ENCODE measurements around the gene ITGA2B.
"Not testable (repeated sequence)": the region's sequence is repeated elsewhere in the genome, so short reads cannot be mapped to it uniquely, and the experiment has no call there.

ITGA2B gene

DNA sequence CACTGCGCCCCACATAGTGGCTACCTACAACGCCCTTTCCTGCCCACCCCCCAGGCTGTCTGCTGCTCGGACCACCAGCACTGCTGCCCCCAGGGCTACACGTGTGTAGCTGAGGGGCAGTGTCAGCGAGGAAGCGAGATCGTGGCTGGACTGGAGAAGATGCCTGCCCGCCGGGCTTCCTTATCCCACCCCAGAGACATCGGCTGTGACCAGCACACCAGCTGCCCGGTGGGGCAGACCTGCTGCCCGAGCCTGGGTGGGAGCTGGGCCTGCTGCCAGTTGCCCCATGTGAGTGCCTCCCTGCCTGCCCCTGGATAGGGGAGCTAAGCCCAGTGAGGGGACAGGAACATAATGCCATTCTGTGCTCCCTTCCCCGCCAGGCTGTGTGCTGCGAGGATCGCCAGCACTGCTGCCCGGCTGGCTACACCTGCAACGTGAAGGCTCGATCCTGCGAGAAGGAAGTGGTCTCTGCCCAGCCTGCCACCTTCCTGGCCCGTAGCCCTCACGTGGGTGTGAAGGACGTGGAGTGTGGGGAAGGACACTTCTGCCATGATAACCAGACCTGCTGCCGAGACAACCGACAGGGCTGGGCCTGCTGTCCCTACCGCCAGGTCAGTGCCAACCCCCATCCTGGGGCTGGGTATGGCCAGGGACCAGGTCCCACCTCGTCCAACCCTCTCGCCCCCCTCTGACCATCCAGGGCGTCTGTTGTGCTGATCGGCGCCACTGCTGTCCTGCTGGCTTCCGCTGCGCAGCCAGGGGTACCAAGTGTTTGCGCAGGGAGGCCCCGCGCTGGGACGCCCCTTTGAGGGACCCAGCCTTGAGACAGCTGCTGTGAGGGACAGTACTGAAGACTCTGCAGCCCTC, 37.3 kb downstream of the ITGA2B start:
- DNase-seq (ENCODE audit: low spot score) = peak; percentile 39

DNA sequence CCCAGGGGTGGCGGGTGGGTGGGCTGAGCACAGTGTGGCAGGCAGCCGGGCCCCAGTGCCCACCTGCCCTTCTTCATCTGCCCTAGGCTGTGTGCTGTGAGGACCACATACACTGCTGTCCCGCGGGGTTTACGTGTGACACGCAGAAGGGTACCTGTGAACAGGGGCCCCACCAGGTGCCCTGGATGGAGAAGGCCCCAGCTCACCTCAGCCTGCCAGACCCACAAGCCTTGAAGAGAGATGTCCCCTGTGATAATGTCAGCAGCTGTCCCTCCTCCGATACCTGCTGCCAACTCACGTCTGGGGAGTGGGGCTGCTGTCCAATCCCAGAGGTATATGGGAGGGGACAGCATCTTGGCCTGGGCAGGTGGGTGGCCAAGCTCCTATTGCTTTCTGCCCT, 38.0 kb downstream of the ITGA2B start:
- no peak for DNase-seq (ENCODE audit: low spot score)

DNA sequence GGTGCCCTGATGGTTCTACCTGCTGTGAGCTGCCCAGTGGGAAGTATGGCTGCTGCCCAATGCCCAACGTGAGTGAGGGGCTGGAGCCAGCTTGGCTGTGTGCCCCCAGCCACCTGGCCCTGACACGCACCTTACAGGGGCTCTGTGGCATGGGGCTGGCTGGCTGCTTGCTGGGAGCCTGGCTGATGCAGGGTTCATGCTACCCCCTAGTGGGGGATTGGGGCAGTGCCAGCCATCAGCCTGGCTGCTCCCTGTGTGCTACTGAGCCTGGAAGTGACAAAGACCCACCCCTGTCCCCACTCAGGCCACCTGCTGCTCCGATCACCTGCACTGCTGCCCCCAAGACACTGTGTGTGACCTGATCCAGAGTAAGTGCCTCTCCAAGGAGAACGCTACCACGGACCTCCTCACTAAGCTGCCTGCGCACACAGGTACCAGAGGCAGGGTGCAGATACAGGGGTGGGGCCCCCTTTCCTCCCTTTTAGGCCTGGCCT, 38.7 kb downstream of the ITGA2B start:
- DNase-seq (ENCODE audit: low spot score) = peak; percentile 96

DNA sequence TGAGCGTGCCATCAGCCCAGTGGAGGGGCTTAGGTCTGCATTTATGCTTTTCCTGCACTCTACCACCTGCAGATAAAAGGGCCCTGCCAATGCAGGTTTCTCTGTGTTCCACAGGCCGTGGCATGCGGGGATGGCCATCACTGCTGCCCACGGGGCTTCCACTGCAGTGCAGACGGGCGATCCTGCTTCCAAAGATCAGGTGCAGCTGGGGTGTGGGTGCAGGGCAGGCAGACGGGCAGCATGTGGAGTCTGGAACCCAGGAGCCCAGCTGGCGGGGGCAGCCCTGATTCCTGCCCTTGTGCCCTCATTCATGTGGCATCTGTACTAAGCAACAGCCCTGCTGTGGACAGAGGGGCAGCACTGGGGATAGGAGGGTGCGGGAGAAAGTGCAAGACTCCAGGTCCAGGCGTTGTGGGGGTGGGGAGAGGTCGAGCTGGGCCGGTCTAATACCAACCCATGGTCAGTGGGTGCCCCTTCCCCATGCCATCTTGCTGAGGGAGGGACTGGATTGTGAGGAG, 39.8 kb downstream of the ITGA2B start:
- DNase-seq (ENCODE audit: low spot score) = peak; percentile 34

DNA sequence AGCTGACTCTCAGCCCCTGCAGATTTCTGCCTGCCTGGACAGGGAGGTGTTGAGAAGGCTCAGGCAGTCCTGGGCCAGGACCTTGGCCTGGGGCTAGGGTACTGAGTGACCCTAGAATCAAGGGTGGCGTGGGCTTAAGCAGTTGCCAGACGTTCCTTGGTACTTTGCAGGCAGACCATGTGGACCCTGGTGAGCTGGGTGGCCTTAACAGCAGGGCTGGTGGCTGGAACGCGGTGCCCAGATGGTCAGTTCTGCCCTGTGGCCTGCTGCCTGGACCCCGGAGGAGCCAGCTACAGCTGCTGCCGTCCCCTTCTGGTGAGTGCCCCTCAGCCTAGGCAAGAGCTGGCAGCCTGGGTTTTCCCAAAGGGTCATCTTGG, 40.5 kb downstream of the ITGA2B start:
- DNase-seq (ENCODE audit: low spot score) = peak; percentile 15

DNA sequence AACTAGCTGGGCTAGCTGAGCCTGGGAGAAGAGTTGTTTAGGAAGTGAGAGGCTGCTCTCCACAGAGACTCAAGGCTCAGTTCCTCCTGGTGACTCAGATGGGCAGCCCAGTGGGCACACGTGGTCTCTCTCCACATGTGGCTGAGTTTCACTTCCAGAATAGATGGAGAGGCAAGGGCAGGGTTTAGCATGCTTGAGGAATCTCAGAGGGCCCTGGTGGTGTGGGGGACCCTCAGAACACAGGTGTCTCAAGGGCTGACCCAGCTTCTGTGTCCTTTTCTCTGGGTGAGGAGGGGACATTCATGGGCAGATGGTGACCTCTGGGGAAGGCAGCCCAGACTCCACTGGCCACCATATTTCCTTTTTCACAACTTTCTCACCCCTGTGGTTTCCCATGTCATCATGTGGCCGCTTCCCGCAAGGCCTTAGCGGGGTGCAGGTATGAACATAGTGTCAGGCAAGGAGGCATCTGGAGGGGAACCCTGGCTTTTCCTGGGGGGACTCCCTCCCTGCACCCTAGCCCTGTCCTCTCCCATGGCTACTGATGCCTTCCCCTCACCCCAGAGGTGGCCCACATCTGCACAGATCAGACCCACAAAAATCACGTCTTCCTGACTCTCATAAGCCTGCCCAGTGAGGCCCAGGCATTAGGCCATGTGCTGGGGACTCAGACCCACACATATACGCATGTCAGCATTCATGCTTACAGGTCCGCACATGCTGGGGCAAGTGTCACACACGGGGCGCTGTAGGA, 41.0 kb downstream of the ITGA2B start:
- DNase-seq (ENCODE audit: low spot score) = peak; percentile 17

DNA sequence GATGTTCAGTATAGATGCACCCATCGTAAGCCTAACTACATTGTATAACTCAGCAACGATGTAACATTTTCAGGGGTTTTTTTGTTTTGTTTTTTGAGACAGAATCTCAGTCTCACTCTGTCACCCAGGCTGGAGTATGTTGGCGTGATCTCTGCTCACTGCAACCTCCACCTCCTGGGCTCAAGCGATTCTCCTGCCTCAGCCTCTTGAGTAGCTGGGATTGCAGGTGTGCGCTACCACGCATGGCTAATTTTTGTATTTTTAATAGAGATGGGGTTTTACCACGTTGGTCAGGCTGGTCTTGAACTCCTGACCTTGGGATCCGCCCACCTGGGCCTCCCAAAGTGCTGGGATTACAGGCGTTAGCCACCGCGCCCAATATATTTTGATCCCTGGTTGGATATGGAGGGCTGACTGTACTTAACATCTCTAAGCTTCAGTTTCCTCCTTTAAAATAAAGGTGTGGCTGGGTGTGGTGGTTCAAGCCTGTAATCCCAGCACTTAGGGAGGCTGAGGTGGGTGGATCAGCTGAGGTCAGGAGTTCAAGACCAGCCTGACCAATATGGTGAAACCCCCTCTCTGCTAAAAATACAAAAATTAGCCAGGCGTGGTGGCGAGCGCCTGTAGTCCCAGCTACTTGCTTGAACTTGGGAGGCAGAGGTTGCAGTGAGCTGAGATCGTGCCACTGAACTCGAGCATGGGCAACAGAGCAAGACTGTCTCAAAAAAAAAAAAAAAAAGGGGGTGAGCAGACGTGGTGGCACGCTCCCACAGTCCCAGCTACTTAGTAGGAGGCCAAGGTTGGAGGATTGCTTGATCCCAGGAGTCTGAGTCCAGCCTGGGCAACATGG, 42.0 kb downstream of the ITGA2B start:
- not testable (repeated sequence) for DNase-seq (ENCODE audit: low spot score)

DNA sequence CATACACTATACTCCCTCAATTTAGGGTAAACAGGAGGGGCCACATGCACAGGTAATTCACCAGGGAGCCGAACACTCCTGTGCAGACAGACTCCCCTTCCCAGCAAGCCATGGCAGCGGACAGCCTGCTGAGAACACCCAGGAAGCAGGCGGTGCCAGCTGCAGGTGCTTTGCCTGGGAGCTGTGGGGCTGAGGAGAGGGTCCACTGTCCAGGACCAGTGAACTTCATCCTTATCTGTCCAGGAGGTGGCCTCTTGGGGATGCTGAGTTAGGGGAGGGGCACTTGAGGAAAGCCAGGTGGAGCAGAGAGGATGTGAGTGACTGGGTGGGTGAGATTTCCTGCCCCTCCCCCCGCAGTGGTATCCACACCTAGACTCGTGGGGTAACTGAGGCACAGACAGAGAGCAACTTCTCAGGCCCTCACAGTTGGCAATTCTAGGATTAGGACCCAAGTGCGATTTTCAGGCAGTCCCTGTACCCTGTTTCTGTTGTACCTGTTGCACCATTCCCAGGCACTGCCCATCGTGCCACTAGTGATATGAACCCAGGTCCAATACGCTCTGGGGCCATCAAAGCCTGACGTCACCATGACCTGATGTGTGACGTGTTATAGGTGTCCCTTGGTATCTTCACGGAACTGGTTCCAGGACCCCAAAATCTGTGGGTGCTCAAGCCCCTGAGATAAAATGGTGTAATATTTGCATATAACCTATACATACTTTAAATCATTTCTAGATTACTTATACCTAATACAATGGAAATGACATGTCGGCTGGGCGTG, 43.2 kb downstream of the ITGA2B start:
- DNase-seq (ENCODE audit: low spot score) = no peak

DNA sequence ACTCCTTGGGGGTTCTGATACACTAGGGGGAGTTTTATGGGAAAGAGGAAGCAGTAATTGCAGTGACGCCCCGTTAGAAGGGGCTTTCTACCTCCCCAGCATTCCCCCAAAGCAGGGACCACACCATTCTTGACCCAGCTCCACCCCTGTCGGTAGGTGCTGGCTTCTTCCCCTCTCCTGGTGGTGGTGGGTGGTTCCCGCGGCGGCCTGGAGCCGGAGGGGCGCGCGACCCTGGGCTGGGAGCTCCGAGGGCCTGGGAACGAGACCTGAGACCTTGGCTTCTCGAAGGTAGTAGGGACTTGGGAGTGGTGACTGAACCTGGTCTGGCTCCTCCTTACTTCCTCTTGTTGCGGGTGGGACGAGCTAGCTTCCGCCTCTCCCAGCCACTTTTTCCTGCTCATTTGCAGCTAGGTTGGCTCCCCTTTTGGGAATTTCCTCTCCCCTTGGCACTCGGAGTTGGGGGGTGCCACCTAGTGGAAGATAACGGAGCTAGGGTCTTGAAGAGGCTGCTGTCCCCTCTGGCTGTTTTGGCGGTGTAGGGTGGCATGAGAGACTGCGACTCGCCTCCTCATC, 43.9 kb downstream of the ITGA2B start:
- DNase-seq (ENCODE audit: low spot score) = peak; percentile 81

DNA sequence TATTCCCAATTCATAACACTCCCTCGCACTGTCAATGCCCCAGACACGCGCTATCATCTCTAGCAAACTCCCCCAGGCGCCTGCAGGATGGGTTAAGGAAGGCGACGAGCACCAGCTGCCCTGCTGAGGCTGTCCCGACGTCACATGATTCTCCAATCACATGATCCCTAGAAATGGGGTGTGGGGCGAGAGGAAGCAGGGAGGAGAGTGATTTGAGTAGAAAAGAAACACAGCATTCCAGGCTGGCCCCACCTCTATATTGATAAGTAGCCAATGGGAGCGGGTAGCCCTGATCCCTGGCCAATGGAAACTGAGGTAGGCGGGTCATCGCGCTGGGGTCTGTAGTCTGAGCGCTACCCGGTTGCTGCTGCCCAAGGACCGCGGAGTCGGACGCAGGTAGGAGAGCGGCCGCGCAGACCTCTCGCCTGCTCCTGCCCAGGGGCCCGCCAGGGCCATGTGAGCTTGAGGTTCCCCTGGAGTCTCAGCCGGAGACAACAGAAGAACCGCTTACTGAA, 44.5 kb downstream of the ITGA2B start, which contains the start of gene GRN:
GRN (plus strand) TSS at position 364 of the 515 bp plus-strand sequence. CDS start 3,863 bp downstream, outside the sequence.
- DNase-seq (ENCODE audit: low spot score) = peak; percentile 99

DNA sequence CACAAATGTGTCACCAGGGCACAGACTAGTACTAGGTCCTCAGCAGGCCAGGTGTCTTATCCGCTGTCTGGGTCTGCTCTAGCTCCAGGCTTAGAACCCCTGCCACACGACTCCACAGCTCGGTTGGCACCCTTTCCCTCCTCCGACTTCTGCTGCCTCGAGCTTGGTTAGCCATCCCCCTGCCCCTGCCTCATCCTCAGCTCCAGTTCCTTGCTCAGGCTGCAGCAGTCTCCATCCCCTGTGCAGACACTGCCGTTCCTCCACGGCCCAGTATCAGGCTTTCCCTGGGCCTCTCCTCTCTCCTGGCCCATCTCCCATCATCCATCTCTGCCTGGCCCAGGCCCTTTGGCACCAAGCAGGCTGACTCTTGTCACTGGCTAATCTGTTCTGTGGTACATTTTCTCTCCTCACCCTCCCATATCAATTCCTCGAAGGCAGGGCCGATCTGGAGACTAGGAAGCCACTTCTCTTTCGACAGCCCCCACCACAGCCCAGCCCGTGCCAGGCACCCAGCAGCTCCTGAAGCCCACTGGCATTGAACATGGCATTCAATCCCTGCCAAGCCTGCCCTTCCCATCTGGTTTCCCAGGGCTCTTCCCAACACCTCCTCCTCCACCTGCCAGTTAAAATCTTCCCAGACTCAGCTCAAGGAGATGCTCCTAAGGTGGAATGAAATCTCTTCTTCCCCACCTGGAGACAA, 45.8 kb downstream of the ITGA2B start:
- DNase-seq (ENCODE audit: low spot score) = peak; percentile 25

DNA sequence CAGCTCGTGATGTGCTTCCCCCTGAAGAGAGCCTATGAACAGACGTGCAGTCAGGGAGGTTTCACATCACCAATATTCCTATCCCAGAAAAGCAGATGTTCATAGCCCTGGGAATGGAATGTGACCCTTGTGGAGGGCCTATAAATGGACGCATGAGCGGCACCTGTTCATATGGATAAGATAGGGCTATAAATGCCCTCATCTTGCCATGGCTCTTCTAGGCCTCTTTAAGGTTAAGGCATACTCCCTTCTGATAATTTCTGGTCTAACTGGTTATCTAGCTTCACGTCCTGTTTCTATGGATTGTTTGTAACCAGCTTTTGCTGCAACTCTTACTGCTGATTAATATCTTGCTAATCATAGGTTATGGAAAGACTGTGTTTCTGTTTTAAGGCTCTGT, 48.9 kb downstream of the ITGA2B start:
- not testable (repeated sequence) for DNase-seq (ENCODE audit: low spot score)

DNA sequence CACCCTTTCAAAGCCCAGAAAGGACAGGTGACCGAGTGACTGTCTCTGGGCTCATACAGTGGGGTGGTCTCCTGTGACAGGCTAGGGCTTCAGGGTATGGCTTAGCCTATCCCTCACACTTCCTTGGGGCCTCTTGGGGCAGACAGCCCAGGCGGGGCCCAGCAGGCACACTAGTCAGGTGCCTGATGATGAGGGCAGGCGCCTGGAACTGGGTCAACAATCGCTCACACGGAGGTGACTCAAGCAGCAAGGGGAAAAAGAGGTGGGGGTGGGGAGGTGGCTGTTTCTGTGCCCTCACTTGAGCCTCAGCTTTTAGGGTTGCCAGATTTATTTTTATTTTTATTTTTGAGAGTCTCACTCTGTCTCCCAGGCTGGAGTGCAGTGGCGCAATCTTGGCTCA, 50.7 kb downstream of the ITGA2B start:
- DNase-seq (ENCODE audit: low spot score) = no peak

DNA sequence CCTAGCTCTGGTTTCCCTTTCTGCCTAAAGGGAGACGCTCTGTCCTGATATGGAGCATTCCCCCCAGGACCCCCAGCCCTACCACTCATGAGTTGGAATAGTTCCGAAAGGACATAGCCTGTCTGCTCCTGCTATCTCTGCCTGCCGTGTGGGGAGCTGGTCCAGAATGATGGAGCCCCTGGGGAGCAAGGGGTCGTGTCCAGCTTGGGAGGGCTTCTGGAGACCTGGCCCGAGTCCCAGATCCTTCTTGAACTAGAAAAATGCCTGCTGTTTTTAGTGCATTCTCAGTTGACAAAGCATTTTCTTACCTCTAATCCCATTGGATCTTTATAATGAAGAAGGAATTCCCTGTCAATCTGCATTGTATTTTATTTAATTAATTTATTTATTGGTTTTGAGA, 53.5 kb downstream of the ITGA2B start:
- no peak for DNase-seq (ENCODE audit: low spot score)

DNA sequence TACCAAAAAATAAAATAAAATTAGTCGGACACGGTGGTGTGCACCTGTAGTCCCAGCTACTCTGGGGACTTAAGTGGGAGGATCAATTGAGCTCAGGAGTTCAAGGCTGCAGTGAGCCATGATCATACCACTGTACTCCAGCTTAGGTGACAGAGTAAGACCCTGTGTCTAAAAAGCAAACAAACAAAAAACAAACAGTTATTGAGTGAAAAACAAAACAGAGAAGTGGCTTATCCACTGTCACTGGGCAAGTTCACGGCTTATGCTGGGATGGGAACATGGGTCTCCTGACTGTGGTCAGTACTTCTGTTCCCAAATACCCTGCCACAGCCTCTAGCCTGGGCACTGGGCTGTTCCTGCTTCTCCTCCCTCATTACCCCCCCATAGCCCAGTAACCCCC, 53.9 kb downstream of the ITGA2B start:
- DNase-seq (ENCODE audit: low spot score) = no peak

DNA sequence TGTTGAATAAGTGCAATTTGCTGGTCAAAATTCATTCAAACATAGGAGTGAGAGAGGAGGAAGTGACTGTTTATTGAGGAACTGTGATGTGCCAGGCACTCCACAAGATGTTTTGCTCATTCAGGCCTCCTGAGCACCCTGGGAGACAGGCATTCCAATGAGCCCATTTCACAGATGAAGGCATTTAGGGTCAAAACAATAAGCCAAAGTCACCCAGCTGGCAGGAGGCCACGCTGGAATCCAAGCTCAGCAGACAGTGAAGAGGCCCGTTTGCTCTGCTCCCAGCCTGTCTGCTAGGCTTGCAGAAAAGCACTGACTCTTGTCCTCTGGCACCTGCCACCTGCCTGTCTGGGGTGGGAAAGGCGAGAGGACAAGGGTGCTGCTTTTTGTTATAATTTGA, 54.7 kb downstream of the ITGA2B start:
- DNase-seq (ENCODE audit: low spot score) = no peak

DNA sequence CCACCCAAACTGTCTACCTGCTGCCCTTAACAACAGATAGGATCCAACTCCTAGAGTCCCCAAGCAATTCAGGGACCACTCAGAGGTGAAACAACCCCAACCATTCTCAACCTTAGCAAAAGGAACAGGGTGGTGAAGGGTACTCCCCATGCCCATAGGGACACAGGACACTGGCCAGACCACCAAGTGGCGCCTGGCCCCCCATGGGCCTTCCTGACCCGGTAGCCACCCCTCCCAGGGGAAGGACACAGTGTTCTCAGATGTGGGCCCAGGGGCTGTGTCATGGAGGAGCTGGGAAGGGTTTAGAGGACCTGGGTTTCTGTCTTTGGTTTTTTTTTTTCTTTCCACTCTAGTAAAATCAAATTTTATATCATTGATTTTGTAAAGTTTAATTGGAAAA, 55.1 kb downstream of the ITGA2B start:
- DNase-seq (ENCODE audit: low spot score) = no peak

DNA sequence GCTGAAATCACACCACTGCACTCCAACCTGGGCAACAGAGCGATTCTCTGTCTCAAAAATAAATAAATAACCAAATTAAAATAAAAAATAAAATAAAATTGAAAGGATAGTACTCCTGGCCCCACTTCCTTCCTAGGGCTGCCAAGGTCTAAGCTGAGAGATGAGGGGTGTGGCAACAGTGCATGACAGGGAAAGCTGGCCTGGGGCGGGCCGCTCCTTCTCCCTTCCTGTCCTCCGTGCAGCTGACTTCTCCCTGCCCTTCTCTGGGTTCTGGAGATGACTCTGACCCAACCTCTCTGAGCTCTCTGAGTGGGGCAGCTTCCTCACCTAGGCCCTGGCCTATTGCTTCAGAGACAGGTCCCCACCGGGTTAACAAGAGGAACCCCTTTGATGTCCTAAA, 56.1 kb downstream of the ITGA2B start:
- DNase-seq (ENCODE audit: low spot score) = no peak

DNA sequence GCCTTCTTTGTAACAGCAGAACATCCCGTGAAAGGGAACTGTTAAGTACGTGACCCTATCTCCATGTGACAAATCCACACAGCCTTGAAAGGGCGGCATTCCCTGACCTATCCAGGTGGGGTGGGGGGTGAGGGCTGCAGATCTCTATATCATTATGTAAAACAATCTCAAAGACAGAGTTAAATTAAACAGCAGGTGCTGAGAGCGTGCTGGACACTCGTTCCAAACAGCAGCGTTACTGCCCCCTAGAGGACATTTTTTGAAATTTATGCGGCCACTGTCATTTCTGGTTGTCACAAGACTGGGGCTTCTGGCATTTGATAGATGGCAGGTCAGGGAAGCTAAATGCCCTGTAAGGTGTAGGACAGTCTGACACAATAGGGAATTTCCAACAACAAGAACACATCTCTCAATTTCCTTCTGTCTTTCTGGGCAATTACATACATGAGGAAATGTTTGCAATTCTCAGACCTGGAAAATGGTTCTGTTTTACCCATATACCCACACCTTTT, 58.1 kb downstream of the ITGA2B start:
- DNase-seq (ENCODE audit: low spot score) = peak; percentile 82

DNA sequence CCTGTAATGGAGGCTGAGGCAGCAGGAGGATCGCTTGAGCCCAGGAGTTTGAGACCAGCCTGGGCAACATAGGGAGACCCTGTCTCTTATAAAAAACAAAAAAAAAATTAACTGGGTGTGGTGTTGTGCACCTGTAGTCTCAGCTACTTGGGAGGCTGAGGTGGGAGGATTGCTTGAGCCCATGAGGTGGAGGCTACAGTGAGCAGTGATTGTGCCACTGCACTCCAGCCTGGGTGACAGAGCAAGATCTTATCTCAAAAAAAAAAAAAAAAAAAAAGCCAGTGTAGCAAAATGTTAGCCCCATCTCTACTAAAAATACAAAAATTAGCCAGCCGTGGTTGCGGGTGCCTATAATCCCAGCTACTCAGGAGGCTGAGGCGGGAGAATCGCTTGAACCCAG, 59.2 kb downstream of the ITGA2B start:
- not testable (repeated sequence) for DNase-seq (ENCODE audit: low spot score)

All from D341Med (cell line).